GM12878 (cell line): Measurements from ENCODE around the gene RADIL. TPM values are rescaled to one million over a fixed set of nuclear protein-coding genes. Genes with fewer than 3 reads are reported as not detected.
A peak's percentile ranks its signal among the peaks of the same experiment; 100 is the strongest.

Experiments
- ATAC-seq: fragments of 200-7000 bp; cut with Tn5 transposase; 3 replicates; pipeline ENCODE4 v1.9.1; 2020; ENCODE audit warnings: mild to moderate bottlenecking, moderate library complexity
- BruUV-seq: library from RNA; stranded (reverse); fragments of 400-500 nt; replicated peaks from 2 replicates; lab custom pipeline; 2021; lab: Mats Ljungman, UMichigan
- CTCF ChIA-PET: fragments of 300-600 bp; sonication (Branson Sonifier 250); formaldehyde crosslinking; extraction: SDS; loops from one replicate; lab custom pipeline; 2021; ENCODE audit warnings: inconsistent platforms; lab: Yijun Ruan, JAX
- POLR2A ChIA-PET: fragments of 350-600 bp; formaldehyde crosslinking; extraction: SDS; loops from one replicate; lab custom pipeline; 2021; ENCODE audit warnings: inconsistent platforms; lab: Charles Lee
- RAD21 ChIA-PET: fragments of 300-600 bp; sonication (Branson Sonifier 250); formaldehyde crosslinking; loops from one replicate; lab custom pipeline; 2023; ENCODE audit warnings: antibody characterized with exemption; ENCODE audit not compliant: unreplicated experiment; lab: Charles Lee
- SMC1A ChIA-PET: fragments of 300-600 bp; sonication (Branson Sonifier 250); formaldehyde crosslinking; loops from one replicate; lab custom pipeline; 2023; ENCODE audit not compliant: unreplicated experiment, uncharacterized antibody; lab: Charles Lee
- DNase-seq: peaks from one replicate; pipeline ENCODE4 v3.0.0-alpha.2; 2011; ENCODE audit warnings: low read depth, low spot score
- FAIRE-seq: peaks from 3 replicates; lab custom pipeline; 2011; peaks lifted over from hg19 to GRCh38; lab: Jason Lieb, UNC
- H2AFZ ChIP-seq: 2 replicates; pipeline ENCODE4 v1.6.0; 2011; ENCODE audit warnings: low read depth, low read length, control low read depth; ENCODE audit not compliant: control insufficient read depth
- H3K27ac ChIP-seq: 2 replicates; pipeline ENCODE4 v1.5.1; 2011; ENCODE audit warnings: control low read depth; ENCODE audit not compliant: control insufficient read depth, insufficient read depth
- H3K27me3 ChIP-seq, 2 experiments: replicated peaks in 1 of 2; 2 replicates each; pipeline versions ENCODE4 v1.6.0 to v1.6.1; 2011; ENCODE audit warnings: low read length in 1 of 2; ENCODE audit not compliant: control insufficient read depth in 2 of 2, insufficient read depth in 2 of 2
- H3K36me3 ChIP-seq, 2 experiments: 2 replicates each; pipeline ENCODE4 v1.5.1; 2011; ENCODE audit warnings: low read length in 1 of 2; ENCODE audit not compliant: control insufficient read depth in 2 of 2, insufficient read depth in 2 of 2
- H3K4me1 ChIP-seq: 2 replicates; pipeline ENCODE4 v1.6.1; 2011; ENCODE audit warnings: mild to moderate bottlenecking, low read length, moderate library complexity, mixed read lengths; ENCODE audit not compliant: control insufficient read depth, insufficient read depth
- H3K4me2 ChIP-seq: 2 replicates; pipeline ENCODE4 v1.6.0; 2011; ENCODE audit warnings: control low read depth; ENCODE audit not compliant: control insufficient read depth, insufficient read depth
- H3K4me3 ChIP-seq: fragments of 200-600 bp; sonication (generic); 2 replicates; pipeline ENCODE4 v1.5.1; 2016
- H3K79me2 ChIP-seq: 2 replicates; pipeline ENCODE4 v1.6.0; 2011; ENCODE audit warnings: low read length; ENCODE audit not compliant: control insufficient read depth, insufficient read depth
- H3K9ac ChIP-seq: 2 replicates; pipeline ENCODE4 v1.8.0; 2011; ENCODE audit warnings: low read length, control low read depth, mixed read lengths; ENCODE audit not compliant: control insufficient read depth, insufficient read depth
- H3K9me3 ChIP-seq: replicated peaks from 3 replicates; pipeline ENCODE4 v1.5.1; 2011; ENCODE audit warnings: mild to moderate bottlenecking, low read length; ENCODE audit not compliant: control insufficient read depth, insufficient read depth
- H4K20me1 ChIP-seq: 2 replicates; pipeline ENCODE4 v1.6.0; 2011; ENCODE audit not compliant: control insufficient read depth, insufficient read depth
- CEBPB ChIP-seq, 2 experiments: fragments of 150-350 bp in 1 of 2; IDR thresholded peaks; 2 replicates each; pipeline ENCODE4 v1.6.1; 2012 to 2014; ENCODE audit warnings: low read depth in 2 of 2, low read length in 2 of 2, borderline replicate concordance in 1 of 2, inconsistent platforms in 1 of 2
- CREM ChIP-seq: IDR thresholded peaks from 2 replicates; pipeline ENCODE4 v1.6.1; 2014; ENCODE audit warnings: antibody characterized with exemption, low read depth
- HDGF ChIP-seq: fragments of 450-650 bp; IDR thresholded peaks from 2 replicates; pipeline ENCODE4 v1.6.1; 2016; ENCODE audit warnings: antibody characterized with exemption
- MEF2A ChIP-seq: IDR thresholded peaks from 2 replicates; pipeline ENCODE4 v1.6.1; 2011; ENCODE audit warnings: low read depth, mild to moderate bottlenecking, low read length, moderate library complexity; ENCODE audit not compliant: insufficient read depth
- MTA2 ChIP-seq: fragments of 450-650 bp; IDR thresholded peaks from 2 replicates; pipeline ENCODE4 v1.6.1; 2016; ENCODE audit warnings: low read depth, mild to moderate bottlenecking, moderate library complexity
- POLR2A ChIP-seq: IDR thresholded peaks from 2 replicates; pipeline ENCODE4 v1.6.1; 2011; ENCODE audit warnings: low read depth, mild to moderate bottlenecking, low read length
- POLR2AphosphoS2 ChIP-seq: IDR thresholded peaks from 2 replicates; pipeline ENCODE4 v1.6.1; 2011; ENCODE audit warnings: low read depth, mild to moderate bottlenecking, low read length, improper control_type of control experiment, moderate library complexity
- POLR2AphosphoS5 ChIP-seq: IDR thresholded peaks from 2 replicates; pipeline ENCODE4 v1.6.1; 2011; ENCODE audit warnings: mild to moderate bottlenecking, low read length, inconsistent platforms
- SMC3 ChIP-seq: IDR thresholded peaks from 2 replicates; pipeline ENCODE4 v1.6.1; 2011; ENCODE audit warnings: low read length, improper control_type of control experiment, borderline replicate concordance
- SP1 ChIP-seq: IDR thresholded peaks from one replicate; pipeline ENCODE4 v1.6.1; 2011; ENCODE audit warnings: low read depth, low read length
- SREBF2 ChIP-seq: IDR thresholded peaks from 2 replicates; pipeline ENCODE4 v1.6.1; 2012; ENCODE audit warnings: mild to moderate bottlenecking, low read length
- STAT3 ChIP-seq: IDR thresholded peaks from 2 replicates; pipeline ENCODE4 v1.6.1; 2011; ENCODE audit warnings: low read depth, low read length, improper control_type of control experiment
- ZNF24 ChIP-seq: fragments of 450-650 bp; IDR thresholded peaks from 2 replicates; pipeline ENCODE4 v1.6.1; 2017; ENCODE audit warnings: antibody characterized with exemption, mild to moderate bottlenecking
- WGBS: methylation state at CpG from one replicate; pipeline ENCODE4 v1.1.6; 2016; ENCODE audit warnings: low lambda C conversion rate; ENCODE audit not compliant: insufficient replicate concordance, insufficient coverage; ENCODE audit errors: missing lambda C conversion rate; 5-methylcytosine and 5-hydroxymethylcytosine counted together
- in situ Hi-C: fragments of 300-500 bp; cut with MboI; formaldehyde crosslinking; loops from 9 replicates; pipeline ENCODE4 v1.14.3; 2018; ENCODE audit warnings: mixed read lengths
- intact Hi-C: fragments of 100-400 bp; cut with micrococcal nuclease; formaldehyde crosslinking; loops from one replicate; pipeline ENCODE4 v1.14.2; 2022; ENCODE audit not compliant: unreplicated experiment
- polyA plus RNA-seq, 11 experiments: library from polyadenylated mRNA; depleted of rRNA in 4 of 11; unstranded in 6 of 11; stranded (reverse) in 5 of 11; fragments of >200 nt; fragmentation: Nextera tagmentation in 4 of 11; fragmentation: Illumina TruSeq in 1 of 11; extraction: Ambion mirVana in 4 of 11; extraction: Trizol in 1 of 11; gene quantifications; 1 replicate in 1 of 11; 2 replicates in 10 of 11; pipeline versions ENCODE4 v1.2.1 to v1.2.3, GENCODE V29; 2011 to 2016; ENCODE audit warnings: inconsistent platforms in 2 of 11, missing spikeins in 2 of 11, low read depth in 1 of 11
- total RNA-seq, 4 experiments: library from RNA; depleted of rRNA in 3 of 4; stranded (reverse); fragments of >200 nt in 3 of 4; fragmentation: Illumina TruSeq in 1 of 4; extraction: Trizol in 1 of 4; gene quantifications; 2 replicates each; pipeline versions ENCODE4 v1.2.1 to v1.2.3, GENCODE V29; 2013 to 2021
- TF ChIP-seq, protein P1 (sequence below): fragments of 450-650 bp; IDR thresholded peaks from 2 replicates; pipeline ENCODE4 v1.6.1; 2017; ENCODE audit warnings: mild to moderate bottlenecking, moderate library complexity
- TF ChIP-seq, protein P2 (sequence below): fragments of 450-650 bp; IDR thresholded peaks from 2 replicates; pipeline ENCODE4 v1.6.1; 2014; ENCODE audit warnings: mild to moderate bottlenecking

Gene RADIL
- total and polyA plus RNA-seq, 10 of the 15 experiments (the other 5 are each of a cell fraction or from before 2014, with no cell fraction given), result 0.05 to 0.06 TPM; not detected in 8

DNA sequence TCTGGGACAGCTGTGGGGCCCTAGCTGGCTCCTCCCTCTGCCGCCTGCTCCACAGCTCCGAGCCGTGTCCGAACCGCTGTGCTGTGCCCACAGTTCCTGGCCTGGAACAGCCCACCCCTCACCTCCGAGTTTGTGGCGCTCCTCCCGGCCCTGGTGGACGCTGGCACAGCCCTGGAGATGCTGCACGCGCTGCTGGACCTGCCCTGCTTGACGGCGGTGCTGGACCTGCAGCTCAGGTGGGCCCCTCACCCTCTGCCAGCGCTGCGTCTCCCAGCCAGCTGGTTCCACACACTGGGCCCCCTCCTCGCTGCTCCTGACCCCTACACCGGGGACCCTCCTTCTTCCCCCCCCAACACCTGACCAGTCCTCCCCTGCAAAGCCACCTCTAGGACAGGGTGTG lies 96.0 kb downstream of the RADIL start:
- no TSS peak for BruUV-seq
- no peaks in the 10 kb centered on the region; the same call in 2 of the 3 replicates for H3K9me3 ChIP-seq
- POLR2A ChIA-PET, result no interaction called here
- no peaks in the 10 kb centered on the region for H3K4me1 ChIP-seq
- H3K27ac ChIP-seq, result no peak overlapping the region
- no peak for DNase-seq
- no peak overlapping the region for H3K4me3 ChIP-seq
- in situ Hi-C loops, result no loop called here
- RAD21 ChIA-PET, result no interaction called here
- H3K9ac ChIP-seq, result no peak overlapping the region
- CTCF ChIA-PET, result no interaction called here
- TF ChIP-seq CREM (no peak), POLR2A (0 out of 2 replicates have a peak, but pooled peaks have one; percentile 21)
- no peaks in the 10 kb centered on the region for H3K79me2 ChIP-seq
- 98% methylated on average over 15 of the region's 17 CpGs for whole genome bisulfite sequencing
- no peak overlapping the region for H3K4me2 ChIP-seq
- no peak overlapping the region for H2AFZ ChIP-seq
- H4K20me1 ChIP-seq, result no peaks in the 10 kb centered on the region
- no peaks in the 10 kb centered on the region for H3K27me3 ChIP-seq
- FAIRE-seq, result no peak
- SMC1A ChIA-PET, result no interaction called here
- ATAC-seq, result no peak
- H3K36me3 ChIP-seq, result peaks cover 4 to 32% of the 10 kb centered on the region in 2 experiments; a peak in 3 of 4 replicates
- intact Hi-C loops, result no loop called here

- ChIA-PET RAD21 (no interaction called here), SMC1A (no interaction called here), POLR2A (no interaction called here), CTCF (interaction anchor here (1.2 to 2.0 kb wide), 2 partner anchors 12 to 188 kb away, joined by 3 to 5 read pairs; no protein-coding TSS in a partner anchor)
- no peaks in the 10 kb centered on the region for H3K79me2 ChIP-seq
- no peak overlapping the region for H3K27ac ChIP-seq
- no peaks in the 10 kb centered on the region for H3K27me3 ChIP-seq
- H3K4me3 ChIP-seq, result no peak overlapping the region
- no peaks in the 10 kb centered on the region for H4K20me1 ChIP-seq
- no peak for ATAC-seq
- TSS peak; percentile 46 for BruUV-seq
- H2AFZ ChIP-seq, result no peak overlapping the region
- in situ Hi-C loops, result no loop called here
- H3K9me3 ChIP-seq, result no peaks in the 10 kb centered on the region
- intact Hi-C loops, result no loop called here
- no peak for FAIRE-seq
- no peak overlapping the region for H3K9ac ChIP-seq
- no peaks in the 10 kb centered on the region for H3K4me1 ChIP-seq
- H3K36me3 ChIP-seq, result peaks cover 8 to 34% of the 10 kb centered on the region in 2 experiments
- WGBS, result 97% methylated on average over 17 of the region's 17 CpGs
- H3K4me2 ChIP-seq, result no peak overlapping the region
- DNase-seq, result no peak
- TF ChIP-seq MEF2A (no peak), POLR2AphosphoS5 (no peak), STAT3 (no peak), SREBF2 (no peak), HDGF (no peak), SP1 (no peak), SMC3 (no peak), MTA2 (no peak), ZNF24 (no peak), POLR2AphosphoS2 (no peak), CEBPB (IDR thresholded peaks at IDR 0.05; ENCODE audit: borderline replicate concordance in 1 of 2, low read depth in 2 of 2, low read length in 2 of 2) (no peak)
- TF ChIP-seq, protein P1, sequence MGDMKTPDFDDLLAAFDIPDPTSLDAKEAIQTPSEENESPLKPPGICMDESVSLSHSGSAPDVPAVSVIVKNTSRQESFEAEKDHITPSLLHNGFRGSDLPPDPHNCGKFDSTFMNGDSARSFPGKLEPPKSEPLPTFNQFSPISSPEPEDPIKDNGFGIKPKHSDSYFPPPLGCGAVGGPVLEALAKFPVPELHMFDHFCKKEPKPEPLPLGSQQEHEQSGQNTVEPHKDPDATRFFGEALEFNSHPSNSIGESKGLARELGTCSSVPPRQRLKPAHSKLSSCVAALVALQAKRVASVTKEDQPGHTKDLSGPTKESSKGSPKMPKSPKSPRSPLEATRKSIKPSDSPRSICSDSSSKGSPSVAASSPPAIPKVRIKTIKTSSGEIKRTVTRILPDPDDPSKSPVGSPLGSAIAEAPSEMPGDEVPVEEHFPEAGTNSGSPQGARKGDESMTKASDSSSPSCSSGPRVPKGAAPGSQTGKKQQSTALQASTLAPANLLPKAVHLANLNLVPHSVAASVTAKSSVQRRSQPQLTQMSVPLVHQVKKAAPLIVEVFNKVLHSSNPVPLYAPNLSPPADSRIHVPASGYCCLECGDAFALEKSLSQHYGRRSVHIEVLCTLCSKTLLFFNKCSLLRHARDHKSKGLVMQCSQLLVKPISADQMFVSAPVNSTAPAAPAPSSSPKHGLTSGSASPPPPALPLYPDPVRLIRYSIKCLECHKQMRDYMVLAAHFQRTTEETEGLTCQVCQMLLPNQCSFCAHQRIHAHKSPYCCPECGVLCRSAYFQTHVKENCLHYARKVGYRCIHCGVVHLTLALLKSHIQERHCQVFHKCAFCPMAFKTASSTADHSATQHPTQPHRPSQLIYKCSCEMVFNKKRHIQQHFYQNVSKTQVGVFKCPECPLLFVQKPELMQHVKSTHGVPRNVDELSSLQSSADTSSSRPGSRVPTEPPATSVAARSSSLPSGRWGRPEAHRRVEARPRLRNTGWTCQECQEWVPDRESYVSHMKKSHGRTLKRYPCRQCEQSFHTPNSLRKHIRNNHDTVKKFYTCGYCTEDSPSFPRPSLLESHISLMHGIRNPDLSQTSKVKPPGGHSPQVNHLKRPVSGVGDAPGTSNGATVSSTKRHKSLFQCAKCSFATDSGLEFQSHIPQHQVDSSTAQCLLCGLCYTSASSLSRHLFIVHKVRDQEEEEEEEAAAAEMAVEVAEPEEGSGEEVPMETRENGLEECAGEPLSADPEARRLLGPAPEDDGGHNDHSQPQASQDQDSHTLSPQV, result no peak
- TF ChIP-seq, protein P2, sequence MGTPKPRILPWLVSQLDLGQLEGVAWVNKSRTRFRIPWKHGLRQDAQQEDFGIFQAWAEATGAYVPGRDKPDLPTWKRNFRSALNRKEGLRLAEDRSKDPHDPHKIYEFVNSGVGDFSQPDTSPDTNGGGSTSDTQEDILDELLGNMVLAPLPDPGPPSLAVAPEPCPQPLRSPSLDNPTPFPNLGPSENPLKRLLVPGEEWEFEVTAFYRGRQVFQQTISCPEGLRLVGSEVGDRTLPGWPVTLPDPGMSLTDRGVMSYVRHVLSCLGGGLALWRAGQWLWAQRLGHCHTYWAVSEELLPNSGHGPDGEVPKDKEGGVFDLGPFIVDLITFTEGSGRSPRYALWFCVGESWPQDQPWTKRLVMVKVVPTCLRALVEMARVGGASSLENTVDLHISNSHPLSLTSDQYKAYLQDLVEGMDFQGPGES, result no peak
These were observed 97.5 kb downstream of the RADIL start for GRCh38 chr7:4786015-4786414.
